K562 (cell line): ENCODE results near the gene TAF10. TPM values are rescaled to one million over a fixed set of nuclear protein-coding genes. Genes with fewer than 3 reads are reported as not detected.
A peak's percentile ranks its signal among the peaks of the same experiment; 100 is the strongest.

Experiments used
- ATAC-seq: fragments of 200-7000 bp; cut with Tn5 transposase; 3 replicates; pipeline ENCODE4 v1.9.1; 2020; ENCODE audit warnings: moderate library complexity
- BruUV-seq: library from RNA; stranded (reverse); fragments of 400-500 nt; replicated peaks from 2 replicates; lab custom pipeline; 2021; lab: Mats Ljungman, UMichigan
- CTCF ChIA-PET: fragments of 300-600 bp; formaldehyde crosslinking; extraction: SDS; loops from one replicate; lab custom pipeline; 2021; ENCODE audit warnings: low intra/inter-chr PET ratio; lab: Yijun Ruan, JAX
- POLR2A ChIA-PET: fragments of 300-600, 350-650 bp; sonication (Branson Sonifier 250); formaldehyde crosslinking; extraction: SDS; loops from one replicate; lab custom pipeline; 2021; ENCODE audit warnings: antibody characterized with exemption, inconsistent platforms; lab: Yijun Ruan, JAX
- DNase-seq, 4 experiments: peaks; one replicate each; pipeline versions ENCODE4 v3.0.0 to v3.0.0-alpha.2; 2011 to 2018; ENCODE audit warnings: low spot score in 3 of 4, mixed read lengths in 3 of 4; ENCODE audit errors: extremely low read depth in 1 of 4
- FAIRE-seq: peaks from 2 replicates; lab custom pipeline; 2011; peaks lifted over from hg19 to GRCh38; lab: Jason Lieb, UNC
- H2AFZ ChIP-seq: 2 replicates; pipeline ENCODE4 v1.6.0; 2011; ENCODE audit warnings: low read depth, low read length, control low read depth, inconsistent platforms
- H3K27ac ChIP-seq: fragments of 200-600 bp; 3 replicates; pipeline ENCODE4 v1.8.0; 2011; ENCODE audit warnings: low read depth, mild to moderate bottlenecking, control low read depth, inconsistent platforms, low read length, moderate library complexity, mixed read lengths; ENCODE audit errors: extremely low read depth
- H3K27me3 ChIP-seq, 2 experiments: fragments of 300-600 bp in 1 of 2; 2 replicates in 1 of 2; 3 replicates in 1 of 2; pipeline versions ENCODE4 v1.6.0 to v1.8.0; 2011; ENCODE audit warnings: inconsistent platforms in 2 of 2, low read length in 2 of 2, mild to moderate bottlenecking in 1 of 2, mixed read lengths in 1 of 2, moderate library complexity in 1 of 2; ENCODE audit not compliant: control insufficient read depth in 2 of 2, insufficient read depth in 2 of 2
- H3K36me3 ChIP-seq: fragments of 300-600 bp; 3 replicates; pipeline ENCODE4 v1.8.0; 2011; ENCODE audit warnings: mild to moderate bottlenecking, low read length, inconsistent platforms; ENCODE audit not compliant: control insufficient read depth, insufficient read depth
- H3K4me1 ChIP-seq, 2 experiments: fragments of 200-600 bp in 1 of 2; replicated peaks in 1 of 2; 2 replicates in 1 of 2; 3 replicates in 1 of 2; pipeline versions ENCODE4 v1.5.1 to v1.8.0; 2011; ENCODE audit warnings: inconsistent platforms in 2 of 2, low read length in 2 of 2, mild to moderate bottlenecking in 1 of 2, mixed read lengths in 1 of 2, moderate library complexity in 1 of 2; ENCODE audit not compliant: control insufficient read depth in 2 of 2, insufficient read depth in 2 of 2
- H3K4me2 ChIP-seq: 2 replicates; pipeline ENCODE4 v1.6.1; 2011; ENCODE audit warnings: low read length, control low read depth, inconsistent platforms, mixed read lengths; ENCODE audit not compliant: insufficient read depth
- H3K4me3 ChIP-seq: fragments of 200-600 bp; sonication (generic), shearing (Covaris generic); 2 replicates; pipeline ENCODE4 v1.5.1; 2016; ENCODE audit warnings: control low read depth, inconsistent platforms
- H3K79me2 ChIP-seq: fragments of 200-600 bp; 3 replicates; pipeline ENCODE4 v1.8.0; 2011; ENCODE audit warnings: low read length, inconsistent platforms; ENCODE audit not compliant: control insufficient read depth, insufficient read depth
- H3K9ac ChIP-seq, 2 experiments: 2 replicates each; pipeline versions ENCODE4 v1.6.0 to v1.6.1; 2011; ENCODE audit warnings: low read depth in 2 of 2, low read length in 2 of 2, control low read depth in 1 of 2, inconsistent platforms in 1 of 2, mild to moderate bottlenecking in 1 of 2, mixed read lengths in 1 of 2; ENCODE audit not compliant: insufficient read depth in 1 of 2
- H3K9me1 ChIP-seq: one replicate; pipeline ENCODE4 v1.6.0; 2011; ENCODE audit warnings: inconsistent platforms, mild to moderate bottlenecking, low read length, moderate library complexity; ENCODE audit not compliant: control insufficient read depth, insufficient read depth
- H3K9me3 ChIP-seq: replicated peaks from 2 replicates; pipeline ENCODE4 v1.5.1; 2011; ENCODE audit warnings: low read depth, low read length, inconsistent platforms; ENCODE audit not compliant: control insufficient read depth, insufficient read depth
- H4K20me1 ChIP-seq: replicated peaks from 2 replicates; pipeline ENCODE4 v1.6.1; 2011; ENCODE audit warnings: low read length, inconsistent platforms, mixed read lengths; ENCODE audit not compliant: control insufficient read depth, insufficient read depth
- BRD4 ChIP-seq: fragments of 200-600 bp; sonication (generic); IDR thresholded peaks from 2 replicates; pipeline ENCODE4 v1.6.1; 2017; ENCODE audit warnings: inconsistent platforms
- ETS2 ChIP-seq: IDR thresholded peaks from 2 replicates; pipeline ENCODE4 v1.6.1; 2016; ENCODE audit warnings: borderline replicate concordance, missing genetic modification characterization, mild to moderate bottlenecking, moderate library complexity, missing compliant biosample characterization; ENCODE audit not compliant: poor library complexity, severe bottlenecking
- NONO ChIP-seq, 2 experiments: fragments of 200-400 bp in 1 of 2; fragments of 450-650 bp in 1 of 2; formaldehyde crosslinking in 1 of 2; IDR thresholded peaks; 2 replicates each; pipeline ENCODE4 v1.6.1; 2017; ENCODE audit warnings: low read depth in 2 of 2, mild to moderate bottlenecking in 2 of 2, moderate library complexity in 2 of 2, low read length in 1 of 2
- NUFIP1 ChIP-seq: fragments of 450-650 bp; IDR thresholded peaks from 2 replicates; pipeline ENCODE4 v1.6.1; 2018; ENCODE audit not compliant: partially characterized antibody
- ZNF224 ChIP-seq: sonication (generic); formaldehyde crosslinking; IDR thresholded peaks from 2 replicates; pipeline ENCODE4 v1.8.0; 2022; ENCODE audit warnings: mild to moderate bottlenecking, missing genetic modification reagents
- ZNF436 ChIP-seq: fragments of 250-450, 450-650 bp; sonication (Bioruptor Pico); formaldehyde crosslinking; IDR thresholded peaks from 2 replicates; pipeline ENCODE4 v1.7.0; 2020; ENCODE audit warnings: mild to moderate bottlenecking
- WGBS: fragments of 100-300 bp; shearing (Covaris generic); methylation state at CpG from one replicate; pipeline ENCODE4 v1.1.6; 2016; ENCODE audit warnings: low coverage, mixed read lengths; ENCODE audit not compliant: insufficient coverage; ENCODE audit errors: missing lambda C conversion rate; 5-methylcytosine and 5-hydroxymethylcytosine counted together
- in situ Hi-C: fragments of 300-500 bp; cut with MboI; formaldehyde crosslinking; loops from 4 replicates; pipeline ENCODE4 v1.15.0; 2018; ENCODE audit warnings: inconsistent platforms, mixed read lengths
- intact Hi-C: fragments of 100-400 bp; cut with micrococcal nuclease; formaldehyde crosslinking; loops from 2 replicates; pipeline ENCODE4 v1.14.2; 2022
- polyA plus RNA-seq, 8 experiments: library from polyadenylated mRNA; depleted of rRNA in 4 of 8; stranded (reverse) in 5 of 8; unstranded in 3 of 8; fragments of >200 nt; fragmentation: Nextera tagmentation in 2 of 8; fragmentation: Illumina TruSeq in 1 of 8; extraction: Ambion mirVana in 2 of 8; extraction: Trizol in 1 of 8; gene quantifications; 2 replicates each; pipeline versions ENCODE4 v1.2.1 to v1.2.3, GENCODE V29; 2011 to 2014; ENCODE audit warnings: inconsistent platforms in 1 of 8, missing spikeins in 1 of 8
- total RNA-seq, 7 experiments: library from RNA; depleted of rRNA in 6 of 7; stranded (reverse); fragments of >200 nt in 6 of 7; fragmentation: Illumina TruSeq in 2 of 7; extraction: Trizol in 2 of 7; gene quantifications; 2 replicates each; pipeline versions ENCODE4 v1.2.1 to v1.2.3, GENCODE V29; 2011 to 2021; ENCODE audit warnings: low replicate concordance in 1 of 7
- TF ChIP-seq, protein P1 (sequence below): fragments of 250-450 bp; sonication (Bioruptor Pico); IDR thresholded peaks from 2 replicates; pipeline ENCODE4 v1.8.0; 2022; ENCODE audit warnings: inconsistent platforms
- TF ChIP-seq, protein P2 (sequence below): sonication (generic); formaldehyde crosslinking; IDR thresholded peaks from 2 replicates; pipeline ENCODE4 v1.8.0; 2022; ENCODE audit warnings: mild to moderate bottlenecking, missing genetic modification reagents
- TF ChIP-seq, protein P3 (sequence below), 3 experiments: IDR thresholded peaks in 2 of 3; conservative IDR thresholded peaks in 1 of 3; 2 replicates each; pipeline ENCODE4 v1.5.1; 2011 to 2012; ENCODE audit warnings: low read length in 3 of 3, mild to moderate bottlenecking in 3 of 3, control low read depth in 2 of 3, improper control_type of control experiment in 1 of 3, inconsistent platforms in 1 of 3, low read depth in 1 of 3, mixed read lengths in 1 of 3, moderate library complexity in 1 of 3; ENCODE audit not compliant: insufficient read depth in 2 of 3

Gene TAF10
- total and polyA plus RNA-seq, 9 of the 15 experiments (the other 6 are each of a cell fraction or from before 2014, with no cell fraction given): 19.5 to 197 (median 121) TPM

DNA sequence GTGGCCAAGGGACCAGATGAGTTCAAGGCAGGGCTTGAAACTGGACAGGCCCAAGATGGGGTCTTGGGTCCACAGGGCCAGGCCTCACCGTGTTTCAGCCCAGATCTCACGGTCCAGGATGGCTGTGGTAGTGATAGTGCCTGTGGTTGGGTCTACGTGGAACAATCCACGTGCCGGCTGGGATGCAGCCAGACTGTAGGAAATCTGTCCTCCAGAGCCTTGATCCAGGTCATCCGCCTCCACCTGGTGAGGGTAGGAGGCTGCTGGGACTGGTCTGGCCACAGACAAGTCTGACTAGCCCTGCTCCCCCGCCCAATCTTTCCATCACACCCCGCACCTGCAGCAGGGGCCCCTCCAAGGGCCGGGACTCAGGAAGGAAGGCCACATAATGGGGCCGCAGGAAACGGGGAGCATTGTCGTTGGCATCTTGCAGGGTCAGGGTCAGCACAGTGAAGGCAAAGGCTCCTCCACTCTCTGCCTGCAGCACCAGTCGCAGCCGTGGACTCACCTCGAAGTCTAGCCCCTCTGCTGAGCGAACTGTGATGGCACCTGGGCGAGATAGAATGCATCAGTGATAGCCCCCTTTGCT, 13.9 kb upstream of the TAF10 start (continued):
- TF ChIP-seq, protein P1, sequence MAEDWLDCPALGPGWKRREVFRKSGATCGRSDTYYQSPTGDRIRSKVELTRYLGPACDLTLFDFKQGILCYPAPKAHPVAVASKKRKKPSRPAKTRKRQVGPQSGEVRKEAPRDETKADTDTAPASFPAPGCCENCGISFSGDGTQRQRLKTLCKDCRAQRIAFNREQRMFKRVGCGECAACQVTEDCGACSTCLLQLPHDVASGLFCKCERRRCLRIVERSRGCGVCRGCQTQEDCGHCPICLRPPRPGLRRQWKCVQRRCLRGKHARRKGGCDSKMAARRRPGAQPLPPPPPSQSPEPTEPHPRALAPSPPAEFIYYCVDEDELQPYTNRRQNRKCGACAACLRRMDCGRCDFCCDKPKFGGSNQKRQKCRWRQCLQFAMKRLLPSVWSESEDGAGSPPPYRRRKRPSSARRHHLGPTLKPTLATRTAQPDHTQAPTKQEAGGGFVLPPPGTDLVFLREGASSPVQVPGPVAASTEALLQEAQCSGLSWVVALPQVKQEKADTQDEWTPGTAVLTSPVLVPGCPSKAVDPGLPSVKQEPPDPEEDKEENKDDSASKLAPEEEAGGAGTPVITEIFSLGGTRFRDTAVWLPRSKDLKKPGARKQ (CRISPR knock-in tag): no peak
- TF ChIP-seq NUFIP1: no peak
- TF ChIP-seq BRD4: no peak

DNA sequence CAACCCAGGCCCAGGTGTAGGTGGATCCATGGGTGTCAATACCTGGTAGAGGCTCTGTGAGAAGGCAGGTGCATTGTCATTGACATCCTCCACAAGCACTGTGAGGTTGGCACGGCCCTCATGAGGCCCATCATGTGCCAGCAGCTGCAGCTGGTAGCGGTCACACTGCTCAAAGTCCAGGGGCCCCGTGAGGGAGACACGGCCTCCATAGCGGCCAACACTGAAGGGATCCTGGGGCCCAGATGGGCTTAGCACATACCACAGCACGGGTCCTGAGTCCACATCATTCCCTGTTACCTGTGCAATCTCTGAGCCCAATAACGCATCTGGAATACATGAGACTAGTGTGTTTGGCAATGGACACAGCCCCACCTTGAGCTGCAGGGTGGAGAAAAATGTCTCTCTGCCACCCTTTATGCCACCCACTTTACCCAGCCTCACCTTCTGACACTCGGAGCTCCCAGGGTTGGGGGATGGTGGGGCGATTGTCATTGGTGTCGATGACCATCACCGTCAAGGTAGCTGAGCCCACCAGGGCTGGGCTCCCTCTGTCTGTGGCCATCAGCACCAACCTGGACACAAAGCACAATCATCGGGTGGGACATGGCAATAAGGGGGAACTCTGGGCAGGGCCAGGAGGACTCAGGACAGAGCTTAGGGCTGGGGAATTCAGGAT, 13.3 kb upstream of the TAF10 start:
- H2AFZ ChIP-seq: no peak overlapping the region
- no peaks in the 10 kb centered on the region for H3K36me3 ChIP-seq
- no peaks in the 10 kb centered on the region for H3K9me3 ChIP-seq
- no peaks in the 10 kb centered on the region for H3K79me2 ChIP-seq
- intact Hi-C loops: no loop called here
- peaks cover 0 to 38% of the 10 kb centered on the region in 2 experiments; a peak in 2 of 5 replicates for H3K4me1 ChIP-seq
- H3K4me3 ChIP-seq: no peak overlapping the region
- ChIA-PET CTCF (no interaction called here), POLR2A (interaction anchor here (0.5 to 1.0 kb wide), 3 partner anchors 14 to 129 kb away, joined by 3 read pairs; partner anchors contain the start of gene MRPL17)
- no peak overlapping the region for H3K4me2 ChIP-seq
- no peak for ATAC-seq
- no TSS peak for BruUV-seq
- H4K20me1 ChIP-seq: no peaks in the 10 kb centered on the region
- in situ Hi-C loops: no loop called here
- H3K27ac ChIP-seq: no peak overlapping the region
- peaks cover 3 to 37% of the 10 kb centered on the region in 2 experiments; a peak in 4 of 5 replicates for H3K27me3 ChIP-seq
- no peak for FAIRE-seq
- no peak for DNase-seq
- WGBS: 25% methylated on average over 11 of the region's 12 CpGs
- H3K9me1 ChIP-seq: no peaks in the 10 kb centered on the region
- H3K9ac ChIP-seq: peak overlapping the region in 1 of 2 experiments; percentile 37; a peak in 1 of 4 replicates
- TF ChIP-seq, protein P2, sequence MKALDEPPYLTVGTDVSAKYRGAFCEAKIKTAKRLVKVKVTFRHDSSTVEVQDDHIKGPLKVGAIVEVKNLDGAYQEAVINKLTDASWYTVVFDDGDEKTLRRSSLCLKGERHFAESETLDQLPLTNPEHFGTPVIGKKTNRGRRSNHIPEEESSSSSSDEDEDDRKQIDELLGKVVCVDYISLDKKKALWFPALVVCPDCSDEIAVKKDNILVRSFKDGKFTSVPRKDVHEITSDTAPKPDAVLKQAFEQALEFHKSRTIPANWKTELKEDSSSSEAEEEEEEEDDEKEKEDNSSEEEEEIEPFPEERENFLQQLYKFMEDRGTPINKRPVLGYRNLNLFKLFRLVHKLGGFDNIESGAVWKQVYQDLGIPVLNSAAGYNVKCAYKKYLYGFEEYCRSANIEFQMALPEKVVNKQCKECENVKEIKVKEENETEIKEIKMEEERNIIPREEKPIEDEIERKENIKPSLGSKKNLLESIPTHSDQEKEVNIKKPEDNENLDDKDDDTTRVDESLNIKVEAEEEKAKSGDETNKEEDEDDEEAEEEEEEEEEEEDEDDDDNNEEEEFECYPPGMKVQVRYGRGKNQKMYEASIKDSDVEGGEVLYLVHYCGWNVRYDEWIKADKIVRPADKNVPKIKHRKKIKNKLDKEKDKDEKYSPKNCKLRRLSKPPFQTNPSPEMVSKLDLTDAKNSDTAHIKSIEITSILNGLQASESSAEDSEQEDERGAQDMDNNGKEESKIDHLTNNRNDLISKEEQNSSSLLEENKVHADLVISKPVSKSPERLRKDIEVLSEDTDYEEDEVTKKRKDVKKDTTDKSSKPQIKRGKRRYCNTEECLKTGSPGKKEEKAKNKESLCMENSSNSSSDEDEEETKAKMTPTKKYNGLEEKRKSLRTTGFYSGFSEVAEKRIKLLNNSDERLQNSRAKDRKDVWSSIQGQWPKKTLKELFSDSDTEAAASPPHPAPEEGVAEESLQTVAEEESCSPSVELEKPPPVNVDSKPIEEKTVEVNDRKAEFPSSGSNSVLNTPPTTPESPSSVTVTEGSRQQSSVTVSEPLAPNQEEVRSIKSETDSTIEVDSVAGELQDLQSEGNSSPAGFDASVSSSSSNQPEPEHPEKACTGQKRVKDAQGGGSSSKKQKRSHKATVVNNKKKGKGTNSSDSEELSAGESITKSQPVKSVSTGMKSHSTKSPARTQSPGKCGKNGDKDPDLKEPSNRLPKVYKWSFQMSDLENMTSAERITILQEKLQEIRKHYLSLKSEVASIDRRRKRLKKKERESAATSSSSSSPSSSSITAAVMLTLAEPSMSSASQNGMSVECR (CRISPR knock-in tag): no peak
- TF ChIP-seq ZNF224 (CRISPR knock-in tag) (no peak), ETS2 (tag) (no peak), ZNF436 (CRISPR knock-in tag) (no peak), NONO (IDR thresholded peaks at IDR 0.05; ENCODE audit: low read depth in 2 of 2, low read length in 1 of 2) (no peak)
- TF ChIP-seq, protein P3, sequence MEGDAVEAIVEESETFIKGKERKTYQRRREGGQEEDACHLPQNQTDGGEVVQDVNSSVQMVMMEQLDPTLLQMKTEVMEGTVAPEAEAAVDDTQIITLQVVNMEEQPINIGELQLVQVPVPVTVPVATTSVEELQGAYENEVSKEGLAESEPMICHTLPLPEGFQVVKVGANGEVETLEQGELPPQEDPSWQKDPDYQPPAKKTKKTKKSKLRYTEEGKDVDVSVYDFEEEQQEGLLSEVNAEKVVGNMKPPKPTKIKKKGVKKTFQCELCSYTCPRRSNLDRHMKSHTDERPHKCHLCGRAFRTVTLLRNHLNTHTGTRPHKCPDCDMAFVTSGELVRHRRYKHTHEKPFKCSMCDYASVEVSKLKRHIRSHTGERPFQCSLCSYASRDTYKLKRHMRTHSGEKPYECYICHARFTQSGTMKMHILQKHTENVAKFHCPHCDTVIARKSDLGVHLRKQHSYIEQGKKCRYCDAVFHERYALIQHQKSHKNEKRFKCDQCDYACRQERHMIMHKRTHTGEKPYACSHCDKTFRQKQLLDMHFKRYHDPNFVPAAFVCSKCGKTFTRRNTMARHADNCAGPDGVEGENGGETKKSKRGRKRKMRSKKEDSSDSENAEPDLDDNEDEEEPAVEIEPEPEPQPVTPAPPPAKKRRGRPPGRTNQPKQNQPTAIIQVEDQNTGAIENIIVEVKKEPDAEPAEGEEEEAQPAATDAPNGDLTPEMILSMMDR (IDR thresholded peaks at IDR 0.05 in 2 of 3, conservative IDR thresholded peaks at IDR 0.05 in 1 of 3; ENCODE audit: insufficient read depth in 2 of 3, low read depth in 1 of 3, low read length in 3 of 3): no peak
